Right atrium auricular region (tissue), 2 donors: ENCODE results near the gene AXIN1. TPM values are rescaled to one million over a fixed set of nuclear protein-coding genes. Genes with fewer than 3 reads are reported as not detected.

ENCODE experiments used
- DNase-seq: peaks from one replicate; pipeline ENCODE4 v3.0.0-alpha.2; 2019; ENCODE audit warnings: low spot score
- H3K27ac ChIP-seq, 2 donors: fragments of 200-600 bp; sonication (generic); 1 replicate in 1 of 2; 2 replicates in 1 of 2; pipeline ENCODE4 v1.5.1; 2016 to 2019
- H3K27me3 ChIP-seq, 2 donors: fragments of 200-600 bp; sonication (generic); one replicate each; pipeline versions ENCODE4 v1.5.1 to v1.6.0; 2017 to 2019
- H3K36me3 ChIP-seq: fragments of 200-600 bp; sonication (generic); one replicate; pipeline ENCODE4 v1.5.1; 2016
- H3K4me1 ChIP-seq, 2 donors: fragments of 200-600 bp; sonication (generic); one replicate each; pipeline versions ENCODE4 v1.5.1 to v1.6.0; 2017 to 2019
- H3K4me3 ChIP-seq, 2 donors: fragments of 200-600 bp; sonication (generic); 1 replicate in 1 of 2; 2 replicates in 1 of 2; pipeline ENCODE4 v1.5.1; 2017 to 2019; ENCODE audit warnings: mild to moderate bottlenecking in 1 of 2, moderate library complexity in 1 of 2
- H3K9me3 ChIP-seq, 2 donors: fragments of 200-600 bp; sonication (generic); one replicate each; pipeline ENCODE4 v1.5.1; 2019
- total RNA-seq, 2 donors: library from RNA; depleted of rRNA; stranded (reverse); fragments of >200 nt; gene quantifications; one replicate each; pipeline ENCODE4 v1.1.0, GENCODE V29; 2016
- TF ChIP-seq, protein P1 (sequence below), 2 donors: fragments of 200-600 bp; sonication (generic); IDR thresholded peaks; one replicate each; pipeline ENCODE4 v1.5.1; 2019; ENCODE audit warnings: antibody characterized with exemption in 2 of 2

AXIN1 gene
- total RNA-seq, 2 donors from 2014 or later: 12.9 to 19.4 TPM

- Histone ChIP-seq H3K9me3 (no peaks in the 10 kb centered on the region), H3K36me3 (peaks cover 22% of the 10 kb centered on the region), H3K27me3 (no peaks in the 10 kb centered on the region), H3K4me1 (peaks cover 0 to 6% of the 10 kb centered on the region in 2 donors), H3K4me3 (no peak overlapping the region), H3K27ac (no peak overlapping the region)
- TF ChIP-seq, protein P1, sequence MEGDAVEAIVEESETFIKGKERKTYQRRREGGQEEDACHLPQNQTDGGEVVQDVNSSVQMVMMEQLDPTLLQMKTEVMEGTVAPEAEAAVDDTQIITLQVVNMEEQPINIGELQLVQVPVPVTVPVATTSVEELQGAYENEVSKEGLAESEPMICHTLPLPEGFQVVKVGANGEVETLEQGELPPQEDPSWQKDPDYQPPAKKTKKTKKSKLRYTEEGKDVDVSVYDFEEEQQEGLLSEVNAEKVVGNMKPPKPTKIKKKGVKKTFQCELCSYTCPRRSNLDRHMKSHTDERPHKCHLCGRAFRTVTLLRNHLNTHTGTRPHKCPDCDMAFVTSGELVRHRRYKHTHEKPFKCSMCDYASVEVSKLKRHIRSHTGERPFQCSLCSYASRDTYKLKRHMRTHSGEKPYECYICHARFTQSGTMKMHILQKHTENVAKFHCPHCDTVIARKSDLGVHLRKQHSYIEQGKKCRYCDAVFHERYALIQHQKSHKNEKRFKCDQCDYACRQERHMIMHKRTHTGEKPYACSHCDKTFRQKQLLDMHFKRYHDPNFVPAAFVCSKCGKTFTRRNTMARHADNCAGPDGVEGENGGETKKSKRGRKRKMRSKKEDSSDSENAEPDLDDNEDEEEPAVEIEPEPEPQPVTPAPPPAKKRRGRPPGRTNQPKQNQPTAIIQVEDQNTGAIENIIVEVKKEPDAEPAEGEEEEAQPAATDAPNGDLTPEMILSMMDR (IDR thresholded peaks at IDR 0.05): no peak
- DNase-seq: no peak
These were observed 34.9 kb downstream of the AXIN1 start for GRCh38 chr16:317583-317982.

GRCh38 chr16:316741-317464, 35.6 kb downstream of the AXIN1 start:
- Histone ChIP-seq H3K27ac (no peak overlapping the region), H3K9me3 (no peaks in the 10 kb centered on the region), H3K4me3 (no peak overlapping the region), H3K36me3 (peaks cover 24% of the 10 kb centered on the region), H3K4me1 (peaks cover 0 to 6% of the 10 kb centered on the region in 2 donors), H3K27me3 (no peaks in the 10 kb centered on the region)
- TF ChIP-seq, protein P1 (IDR thresholded peaks at IDR 0.05): no peak
- DNase-seq: no peak

DNA sequence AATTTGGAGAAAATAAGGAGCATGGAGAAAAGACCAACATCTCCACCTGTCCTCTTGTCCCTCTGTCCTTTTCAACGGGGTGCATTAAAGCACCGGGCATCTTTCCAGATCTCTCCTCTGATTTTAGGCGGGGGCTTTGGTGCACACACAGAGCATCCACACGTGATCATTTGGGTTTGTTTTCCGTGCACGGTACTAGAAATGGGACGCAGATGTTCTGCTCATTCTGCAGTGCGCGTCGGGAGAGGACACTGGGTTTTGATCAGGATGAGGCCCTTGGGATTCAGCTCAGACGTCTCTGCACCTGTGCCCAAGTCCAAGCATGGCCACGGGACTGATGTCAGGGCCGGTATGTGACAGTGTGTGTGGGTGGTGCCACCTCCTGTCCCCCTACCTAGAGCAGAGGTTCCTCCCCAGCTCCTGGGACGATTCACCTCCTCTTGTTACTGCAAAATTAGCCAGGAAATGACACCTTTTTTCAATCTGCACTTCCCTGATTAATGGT, 37.7 kb downstream of the AXIN1 start:
- no peaks in the 10 kb centered on the region for H3K27me3 ChIP-seq
- no peak overlapping the region for H3K4me3 ChIP-seq
- DNase-seq: no peak
- no peak overlapping the region for H3K27ac ChIP-seq
- TF ChIP-seq, protein P1 (IDR thresholded peaks at IDR 0.05): no peak
- H3K9me3 ChIP-seq: no peaks in the 10 kb centered on the region
- peaks cover 24% of the 10 kb centered on the region for H3K36me3 ChIP-seq
- H3K4me1 ChIP-seq: no peaks in the 10 kb centered on the region

GRCh38 chr16:314351-314750, 38.2 kb downstream of the AXIN1 start:
- Histone ChIP-seq H3K27ac (no peak overlapping the region), H3K4me1 (no peaks in the 10 kb centered on the region), H3K4me3 (no peak overlapping the region), H3K36me3 (peaks cover 24% of the 10 kb centered on the region), H3K27me3 (no peaks in the 10 kb centered on the region), H3K9me3 (no peaks in the 10 kb centered on the region)
- TF ChIP-seq, protein P1 (IDR thresholded peaks at IDR 0.05): no peak
- no peak for DNase-seq

DNA sequence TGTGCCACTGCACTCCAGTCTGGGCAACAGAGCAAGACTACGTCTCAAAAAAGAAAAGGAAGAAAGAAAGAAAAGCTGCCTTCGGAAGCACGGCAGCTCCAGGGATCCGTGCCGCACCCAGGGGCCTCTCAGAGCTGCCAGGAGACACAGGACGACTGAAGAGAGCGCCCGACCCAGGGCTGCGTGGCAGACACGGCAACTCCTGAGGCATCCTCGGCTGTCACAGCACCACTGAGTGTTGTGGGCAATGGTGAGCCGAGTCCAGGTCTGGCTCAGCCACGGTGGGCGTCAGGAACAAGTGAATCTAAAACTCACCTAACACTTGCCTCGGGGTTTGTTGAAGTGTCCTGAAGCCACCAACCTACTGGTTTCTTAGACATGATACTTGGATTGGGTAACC, 40.8 kb downstream of the AXIN1 start:
- peaks cover 28% of the 10 kb centered on the region for H3K36me3 ChIP-seq
- no peak overlapping the region for H3K27ac ChIP-seq
- H3K27me3 ChIP-seq: no peaks in the 10 kb centered on the region
- TF ChIP-seq, protein P1 (IDR thresholded peaks at IDR 0.05): no peak
- H3K9me3 ChIP-seq: no peaks in the 10 kb centered on the region
- DNase-seq: no peak
- no peaks in the 10 kb centered on the region for H3K4me1 ChIP-seq
- no peak overlapping the region for H3K4me3 ChIP-seq
